ENCODE data around the gene TEAD1. TPM values are rescaled to one million over a fixed set of nuclear protein-coding genes. Genes with fewer than 3 reads are reported as not detected.
A peak's percentile ranks its signal among the peaks of the same experiment; 100 is the strongest.

Gene TEAD1
- total RNA-seq, 2 donors from 2014 or later: 76.4 to 94.4 TPM

DNA sequence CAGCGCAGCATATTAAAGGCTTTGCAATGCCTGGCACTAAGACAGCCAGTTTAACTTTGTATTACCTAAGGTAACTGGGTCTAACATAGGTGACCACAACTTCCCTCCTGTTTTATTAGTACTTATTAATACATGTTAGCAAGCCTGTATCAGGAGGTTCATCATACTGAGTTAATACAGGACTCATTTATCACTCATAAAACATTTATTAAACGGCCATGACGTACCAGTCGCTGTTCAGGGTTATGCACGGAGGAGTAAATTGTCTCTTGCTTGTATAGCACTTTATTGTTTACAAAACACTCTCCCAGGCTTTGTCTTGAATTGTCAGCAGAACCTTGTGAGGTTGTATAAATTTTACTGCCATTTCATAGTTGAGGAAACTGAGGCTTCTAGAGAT, 55.7 kb downstream of the TEAD1 start:
- WGBS, 2 experiments (ENCODE audit: insufficient coverage in 1 of 2, insufficient read length in 1 of 2): 98% methylated on average over 5 of the region's 5 CpGs
- Histone ChIP-seq H3K4me3 (ENCODE audit: low read length) (no peak overlapping the region), H3K27ac (ENCODE audit: low read depth, low read length) (no peak overlapping the region), H3K27me3 (ENCODE audit: control insufficient read depth, insufficient read depth, low read length, poor library complexity, severe bottlenecking) (no peaks in the 10 kb centered on the region), H3K9ac (ENCODE audit: extremely low read depth, low read length, poor library complexity, severe bottlenecking) (no peak overlapping the region), H3K9me3 (ENCODE audit: control insufficient read depth, low read length) (no peaks in the 10 kb centered on the region), H3K36me3 (ENCODE audit: control insufficient read depth, insufficient read depth, low read length) (peaks cover 6% of the 10 kb centered on the region), H3K4me1 (ENCODE audit: control insufficient read depth, insufficient read depth, low read length) (peaks cover 18% of the 10 kb centered on the region)
- H3K4me1 Mint-ChIP-seq: peaks cover 36% of the 10 kb centered on the region
- H3K9me3 Mint-ChIP-seq: no peaks in the 10 kb centered on the region
- H3K27me3 Mint-ChIP-seq (ENCODE audit: insufficient read depth): no peaks in the 10 kb centered on the region
- peaks cover 2% of the 10 kb centered on the region for H3K36me3 Mint-ChIP-seq (ENCODE audit: low read depth)
- H3K4me3 Mint-ChIP-seq: no peak overlapping the region
- H3K27ac Mint-ChIP-seq: no peak overlapping the region
- no peak for TF ChIP-seq CTCF (conservative IDR thresholded peaks at IDR 0.05)
- DNase-seq: no peak

GRCh38 chr11:12731841-12732336, 57.7 kb downstream of the TEAD1 start:
- 86 to 89% methylated on average over 3 of the region's 3 CpGs for WGBS, 2 experiments (ENCODE audit: insufficient coverage in 1 of 2, insufficient read length in 1 of 2)
- H3K9me3 Mint-ChIP-seq: no peaks in the 10 kb centered on the region
- H3K27ac Mint-ChIP-seq: no peak overlapping the region
- H3K27ac ChIP-seq (ENCODE audit: low read depth, low read length): no peak overlapping the region
- peaks cover 35% of the 10 kb centered on the region for H3K4me1 Mint-ChIP-seq
- H3K36me3 Mint-ChIP-seq (ENCODE audit: low read depth): peaks cover 2% of the 10 kb centered on the region
- no peak for TF ChIP-seq CTCF (conservative IDR thresholded peaks at IDR 0.05)
- H3K27me3 Mint-ChIP-seq (ENCODE audit: insufficient read depth): no peaks in the 10 kb centered on the region
- H3K4me1 ChIP-seq (ENCODE audit: control insufficient read depth, insufficient read depth, low read length): peaks cover 24% of the 10 kb centered on the region
- H3K4me3 Mint-ChIP-seq: no peak overlapping the region
- no peaks in the 10 kb centered on the region for H3K9me3 ChIP-seq (ENCODE audit: control insufficient read depth, low read length)
- DNase-seq: no peak
- H3K9ac ChIP-seq (ENCODE audit: extremely low read depth, low read length, poor library complexity, severe bottlenecking): no peak overlapping the region
- H3K4me3 ChIP-seq (ENCODE audit: low read length): no peak overlapping the region
- no peaks in the 10 kb centered on the region for H3K27me3 ChIP-seq (ENCODE audit: control insufficient read depth, insufficient read depth, low read length, poor library complexity, severe bottlenecking)
- H3K36me3 ChIP-seq (ENCODE audit: control insufficient read depth, insufficient read depth, low read length): no peaks in the 10 kb centered on the region

DNA sequence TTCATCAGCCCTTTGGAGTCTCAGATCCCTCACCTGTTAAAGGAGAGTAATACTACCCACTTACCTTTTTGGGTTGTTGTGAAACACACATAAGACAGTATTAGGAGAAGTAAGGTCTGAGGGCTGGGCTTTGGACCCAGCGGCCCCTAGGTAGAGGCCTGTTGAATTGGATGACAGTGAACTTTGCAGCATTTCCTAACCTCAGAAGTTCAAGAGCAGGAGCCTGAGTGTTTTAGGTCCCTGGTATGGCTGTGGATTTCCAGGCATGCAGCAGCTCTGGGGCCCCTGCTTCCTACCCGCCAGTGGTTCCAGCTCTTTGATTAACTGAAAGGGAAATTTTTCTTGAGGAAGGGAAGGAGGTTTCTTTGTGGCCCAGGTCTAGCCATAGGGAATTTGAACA, 58.9 kb downstream of the TEAD1 start:
- Histone ChIP-seq H3K4me1 (ENCODE audit: control insufficient read depth, insufficient read depth, low read length) (peaks cover 24% of the 10 kb centered on the region), H3K27ac (ENCODE audit: low read depth, low read length) (no peak overlapping the region), H3K27me3 (ENCODE audit: control insufficient read depth, insufficient read depth, low read length, poor library complexity, severe bottlenecking) (no peaks in the 10 kb centered on the region), H3K4me3 (ENCODE audit: low read length) (no peak overlapping the region), H3K9ac (ENCODE audit: extremely low read depth, low read length, poor library complexity, severe bottlenecking) (no peak overlapping the region), H3K9me3 (ENCODE audit: control insufficient read depth, low read length) (no peaks in the 10 kb centered on the region), H3K36me3 (ENCODE audit: control insufficient read depth, insufficient read depth, low read length) (no peaks in the 10 kb centered on the region)
- no peak for TF ChIP-seq CTCF (conservative IDR thresholded peaks at IDR 0.05)
- no peaks in the 10 kb centered on the region for H3K27me3 Mint-ChIP-seq (ENCODE audit: insufficient read depth)
- peak overlapping the region; percentile 56 for H3K27ac Mint-ChIP-seq
- no peak overlapping the region for H3K4me3 Mint-ChIP-seq
- 96 to 100% methylated on average over 1 to 2 of the region's 2 CpGs for WGBS, 2 experiments (ENCODE audit: insufficient coverage in 1 of 2, insufficient read length in 1 of 2)
- no peaks in the 10 kb centered on the region for H3K9me3 Mint-ChIP-seq
- no peaks in the 10 kb centered on the region for H3K36me3 Mint-ChIP-seq (ENCODE audit: low read depth)
- DNase-seq: no peak
- H3K4me1 Mint-ChIP-seq: peaks cover 29% of the 10 kb centered on the region
